ENCODE data around the gene SPG11. TPM values are rescaled to one million over a fixed set of nuclear protein-coding genes. Genes with fewer than 3 reads are reported as not detected.
"Not testable (repeated sequence)": the region's sequence is repeated elsewhere in the genome, so short reads cannot be mapped to it uniquely, and the experiment has no call there.

SPG11 gene
- polyA plus RNA-seq, 3 donors = 70.8 to 71.2 (median 71.1) TPM

DNA sequence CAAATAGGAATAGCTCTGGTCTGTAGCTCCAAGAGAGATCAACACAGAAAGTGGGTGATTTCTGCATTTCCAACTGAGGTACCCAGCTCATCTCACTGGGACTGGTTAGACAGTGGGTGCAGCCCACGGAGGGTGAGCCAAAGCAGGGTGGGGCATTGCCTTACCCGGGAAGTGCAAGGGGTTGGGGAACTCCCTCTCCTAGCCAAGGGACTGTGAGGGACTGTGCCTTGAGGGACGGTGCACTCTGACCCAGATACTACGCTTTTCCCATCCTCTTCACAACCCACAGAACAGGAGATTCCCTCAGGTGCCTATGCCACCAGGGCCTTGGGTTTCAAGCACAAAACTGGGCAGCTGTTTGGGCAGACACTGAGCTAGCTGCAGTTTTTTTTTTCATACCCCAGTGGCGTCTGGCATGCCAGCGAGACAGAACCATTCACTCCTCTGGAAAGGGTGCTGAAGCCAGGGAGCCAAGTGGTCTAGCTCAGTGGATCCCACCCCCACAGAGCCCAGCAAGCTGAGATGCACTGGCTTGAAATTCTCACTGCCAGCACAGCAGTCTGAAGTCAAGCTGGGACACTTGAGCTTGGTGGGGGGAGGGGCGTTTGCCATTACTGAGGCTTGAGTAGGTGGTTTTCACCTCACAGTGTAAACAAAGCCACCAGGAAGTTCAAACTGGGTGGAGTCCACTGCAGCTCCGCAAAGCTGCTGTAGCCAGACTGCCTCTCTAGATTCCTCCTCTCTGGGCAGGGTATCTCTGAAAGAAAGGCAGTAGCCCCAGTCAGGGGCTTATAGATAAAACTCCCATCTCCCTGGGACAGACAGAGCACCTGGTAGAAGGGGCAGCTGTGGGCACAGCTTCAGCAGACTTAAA, 19.6 kb upstream of the SPG11 start:
- DNase-seq (ENCODE audit: low read depth in 3 of 3, low spot score in 2 of 3) = not testable (repeated sequence)

DNA sequence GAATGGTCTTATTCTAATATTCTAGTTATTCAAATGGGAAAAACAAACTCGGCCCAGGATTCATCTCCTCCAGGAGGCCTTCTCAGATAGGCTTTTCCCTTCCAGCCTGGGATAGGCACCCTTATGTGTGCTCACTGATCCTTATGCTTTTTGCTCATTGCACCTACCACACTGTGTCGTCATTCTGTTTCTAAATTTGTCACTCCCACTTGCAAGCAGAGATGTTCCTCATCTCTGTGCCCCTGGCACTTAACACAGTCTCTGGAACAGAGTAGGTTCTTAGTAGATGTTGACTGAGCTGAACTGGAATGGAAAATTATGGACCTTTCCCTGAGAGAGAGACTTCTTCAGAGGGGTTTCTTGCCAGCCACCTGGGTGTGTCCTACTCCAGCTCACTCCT, 18.7 kb upstream of the SPG11 start:
- no peak for DNase-seq (ENCODE audit: low read depth in 3 of 3, low spot score in 2 of 3)

DNA sequence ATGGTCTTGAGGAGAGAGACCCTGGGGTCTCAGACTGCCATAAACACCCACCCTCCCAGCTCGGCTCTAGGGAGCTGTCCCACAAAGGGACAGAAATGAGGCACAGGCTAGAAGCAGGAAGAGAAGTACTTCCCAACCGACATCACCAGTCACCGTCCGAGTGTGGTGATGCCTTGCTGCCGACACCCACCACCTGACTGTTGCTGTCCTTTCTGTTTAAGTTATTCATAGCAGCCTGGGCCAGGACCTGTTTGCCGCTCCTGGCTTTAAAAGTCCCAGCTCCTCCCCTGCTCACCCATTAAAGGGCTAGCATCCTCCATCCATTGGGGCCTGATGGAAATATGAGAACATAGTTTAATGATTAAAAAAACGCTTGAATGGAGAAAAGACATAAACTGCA, 13.2 kb upstream of the SPG11 start:
- DNase-seq (ENCODE audit: low read depth in 3 of 3, low spot score in 2 of 3) = no peak

DNA sequence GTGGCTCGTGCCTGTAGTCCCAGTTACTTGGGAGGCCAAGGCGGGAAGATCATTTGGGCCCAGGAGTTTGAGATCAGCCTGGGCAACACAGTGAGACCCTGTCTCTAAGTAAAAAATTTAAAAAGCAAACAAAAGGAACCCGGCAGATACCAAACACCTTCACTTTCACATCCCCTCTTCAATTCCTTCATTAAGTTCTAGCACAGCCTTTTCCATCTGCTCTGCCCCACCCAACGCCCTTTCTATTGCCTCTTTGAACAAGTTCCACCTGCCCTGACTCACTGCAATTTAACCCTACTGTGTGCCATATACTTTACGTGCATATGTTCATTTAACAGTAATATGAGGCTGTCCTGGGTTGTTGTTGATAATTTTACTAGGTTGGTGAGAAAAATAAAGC, 12.4 kb upstream of the SPG11 start:
- no peak for DNase-seq (ENCODE audit: low read depth in 3 of 3, low spot score in 2 of 3)

DNA sequence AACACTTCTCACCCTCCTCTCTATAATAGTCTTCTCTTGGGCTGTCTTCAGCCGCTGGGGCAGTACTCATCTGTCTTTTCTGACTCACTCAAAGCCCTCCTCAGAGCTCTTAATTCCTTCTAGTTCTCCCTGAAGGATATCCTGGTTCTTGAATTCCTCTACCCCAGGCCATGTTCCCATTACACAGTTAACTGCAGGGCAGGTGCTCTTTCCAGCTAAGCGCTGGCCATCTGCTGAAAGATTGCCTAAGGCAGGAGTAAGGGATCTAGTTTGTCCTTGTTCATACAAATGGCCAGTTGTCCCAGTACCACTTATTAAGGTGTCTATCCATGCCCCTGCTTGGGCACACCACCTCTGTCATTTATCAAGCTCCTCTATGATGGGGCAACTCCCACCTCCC, 10.2 kb upstream of the SPG11 start:
- no peak for DNase-seq (ENCODE audit: low read depth in 3 of 3, low spot score in 2 of 3)

DNA sequence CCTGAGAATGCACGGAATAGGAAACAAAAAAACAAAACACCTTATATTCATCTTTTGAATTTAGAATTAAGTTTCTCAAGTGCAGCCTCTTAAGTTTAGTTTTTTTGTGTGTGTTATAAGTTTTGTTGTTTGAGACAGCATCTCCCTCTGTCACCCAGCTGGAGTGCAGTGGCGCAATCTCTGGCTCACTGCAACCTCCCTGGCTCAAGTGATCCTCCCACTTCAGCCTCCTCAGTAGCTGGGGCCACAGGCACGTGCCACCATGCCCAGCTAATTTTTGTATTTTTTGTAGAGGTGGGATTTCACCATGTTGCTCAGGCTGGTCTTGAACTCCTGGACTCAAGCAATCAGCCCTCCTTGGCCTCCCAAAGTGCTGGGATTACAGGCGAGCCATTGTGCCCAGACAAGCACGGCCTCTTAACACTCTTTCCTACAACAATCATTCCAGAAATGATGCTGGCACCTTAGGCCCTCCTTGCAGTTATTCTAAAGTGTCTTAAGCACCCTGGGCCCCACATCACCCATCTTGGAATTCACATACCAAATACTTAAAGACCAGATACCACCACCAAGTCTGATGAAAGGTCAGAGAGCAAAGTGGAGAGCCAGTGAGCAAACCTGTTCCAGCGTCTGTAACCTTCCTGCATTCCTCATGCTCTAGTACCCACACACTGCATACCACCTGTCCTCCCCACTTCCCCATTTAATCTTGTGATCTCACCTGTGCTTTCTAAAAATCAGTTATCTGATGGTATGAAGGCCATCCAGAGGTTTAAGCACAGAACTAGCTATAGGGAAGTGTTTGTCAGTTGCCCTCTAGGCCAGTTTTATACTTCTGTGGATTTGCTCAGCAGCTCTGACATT, 6.9 kb upstream of the SPG11 start:
- DNase-seq (ENCODE audit: low read depth in 3 of 3, low spot score in 2 of 3) = no peak

DNA sequence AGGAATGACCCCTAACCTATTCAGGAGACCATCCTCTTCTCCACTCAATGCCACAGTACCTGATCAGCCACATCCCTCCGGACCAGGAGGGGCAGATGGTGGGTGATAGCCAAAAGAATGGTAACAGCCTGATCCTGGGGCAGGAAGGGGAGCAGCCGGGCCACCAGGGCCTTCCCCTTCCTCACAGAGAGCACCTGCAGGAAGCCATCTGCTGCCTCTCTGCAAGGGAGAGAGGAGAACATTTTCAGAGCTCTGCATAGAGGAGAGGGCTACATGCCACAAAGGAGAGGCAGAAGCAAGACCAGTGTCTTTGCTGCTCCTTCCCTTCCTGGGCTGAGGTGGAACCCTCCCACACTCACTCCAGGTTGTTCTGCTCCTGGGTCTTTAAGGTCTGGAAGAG, 5.5 kb upstream of the SPG11 start:
- DNase-seq (ENCODE audit: low read depth in 3 of 3, low spot score in 2 of 3) = no peak

DNA sequence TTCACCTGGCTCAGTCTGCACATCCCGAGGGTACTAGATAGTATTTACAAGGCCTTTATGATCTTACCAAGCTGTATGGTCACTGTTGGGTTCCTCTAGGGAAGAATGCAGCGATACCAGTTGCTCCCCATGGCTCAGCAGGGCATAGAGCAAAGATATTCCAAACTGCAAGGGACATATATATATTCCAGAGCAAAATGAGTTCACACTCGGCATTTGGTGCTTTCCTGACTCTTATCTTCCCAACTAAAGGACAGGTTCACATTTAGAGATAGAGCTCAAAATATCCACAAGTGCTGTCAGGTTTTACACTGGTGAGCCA, 3.5 kb upstream of the SPG11 start:
- DNase-seq (ENCODE audit: low read depth in 3 of 3, low spot score in 2 of 3) = no peak

DNA sequence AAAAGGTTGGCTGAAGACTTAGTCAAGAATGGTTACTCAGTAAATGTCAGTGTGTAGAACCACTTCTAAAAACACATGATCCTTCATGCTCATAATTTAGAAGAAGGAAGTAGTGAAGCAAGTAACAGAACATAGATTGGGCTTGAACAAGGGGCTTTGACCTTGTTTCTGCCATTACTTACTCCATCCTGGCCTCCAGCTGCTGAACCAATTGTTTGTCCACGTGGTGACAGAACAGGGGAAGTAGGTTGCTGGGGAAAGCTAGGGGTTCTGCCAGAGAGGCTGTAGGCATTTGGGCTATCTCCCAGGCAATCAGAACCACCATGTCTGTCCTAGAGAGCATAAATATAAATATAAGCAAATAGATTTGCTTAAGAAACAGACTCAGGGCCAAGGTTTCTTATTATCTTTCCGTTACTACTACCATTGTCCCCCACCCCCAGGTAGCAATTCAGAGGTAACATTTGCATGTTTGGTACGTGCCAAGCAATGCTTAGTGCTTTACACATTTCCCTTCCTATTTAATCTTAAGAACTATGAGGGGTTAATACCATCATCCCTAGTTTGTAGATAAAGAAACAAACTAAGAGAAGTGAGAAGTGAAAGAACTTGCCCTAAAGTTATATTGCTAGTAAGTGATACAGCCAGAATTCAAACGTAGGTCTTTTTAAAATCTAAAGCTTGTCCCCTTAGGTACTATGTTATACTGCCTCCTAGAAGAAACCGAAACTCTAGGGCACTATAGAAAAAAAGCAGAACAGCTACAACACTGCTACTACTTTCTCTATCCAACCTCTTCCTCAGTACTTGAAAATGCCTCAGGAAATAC, 3.0 kb upstream of the SPG11 start:
- no peak for DNase-seq (ENCODE audit: low read depth in 3 of 3, low spot score in 2 of 3)

DNA sequence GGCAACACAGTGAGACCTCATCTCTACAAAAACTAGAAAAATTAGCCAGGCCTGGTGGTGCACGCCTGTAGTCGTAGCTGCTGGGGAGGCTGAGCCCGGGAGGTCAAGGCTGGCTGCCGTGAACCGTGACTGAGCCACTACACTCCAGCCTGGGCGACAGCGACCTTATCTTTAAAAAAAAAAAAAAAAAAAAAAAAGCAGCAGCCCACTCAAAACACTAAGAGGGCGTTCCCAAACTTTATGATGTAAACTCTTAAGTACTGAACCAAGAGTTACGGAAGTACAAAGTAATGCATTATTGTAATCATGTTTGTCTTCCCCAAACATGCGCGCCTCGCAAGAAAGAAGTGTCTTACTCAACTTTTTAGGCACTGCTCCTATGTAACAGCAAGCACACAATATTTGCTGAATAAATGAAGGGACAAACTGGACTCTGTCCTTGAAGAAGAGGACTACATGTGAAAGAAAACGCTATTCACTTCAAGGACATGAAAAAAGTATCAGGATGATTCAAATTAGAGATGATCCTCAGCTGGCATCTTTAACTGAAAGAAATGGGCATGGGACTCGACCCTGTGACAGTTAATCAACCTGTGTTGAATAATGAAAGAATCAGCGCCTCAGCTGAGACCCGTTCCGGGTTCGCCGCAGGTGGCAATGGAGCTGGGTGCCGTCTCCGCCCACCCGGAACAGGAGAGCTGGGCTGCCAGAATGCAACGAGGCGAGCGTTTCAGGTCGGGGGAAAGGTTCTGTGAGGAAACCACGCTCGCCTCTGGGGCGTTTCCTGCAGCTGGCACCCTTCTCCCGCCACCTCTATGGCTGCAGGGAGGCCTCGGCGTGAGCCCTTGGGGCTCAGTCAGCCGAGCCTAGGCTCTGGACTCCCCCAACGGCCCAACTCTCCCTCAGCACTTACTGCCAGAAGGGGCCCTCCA, 718 bp downstream of the SPG11 start:
- DNase-seq (ENCODE audit: low read depth in 3 of 3, low spot score in 2 of 3) = peak in 2 of 3 donors; percentile 33 to 53

DNA sequence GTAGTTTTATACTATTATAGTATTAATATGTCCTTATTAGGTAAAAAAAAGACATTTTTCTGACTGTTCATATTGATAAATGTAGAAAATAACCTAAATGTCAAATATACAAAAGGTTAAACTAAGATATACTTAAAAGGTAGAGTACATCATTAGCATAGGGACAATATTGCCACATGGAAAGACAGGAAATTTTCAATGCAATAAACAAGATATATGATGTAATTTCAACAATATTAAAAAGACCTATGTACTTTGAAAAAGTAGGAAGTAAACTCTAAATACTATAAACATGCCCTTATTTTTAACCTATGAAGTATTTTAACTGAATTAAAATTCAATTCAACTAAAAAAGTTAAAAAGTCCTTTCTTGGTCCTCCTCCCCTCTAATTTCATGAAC, 1.9 kb downstream of the SPG11 start:
- DNase-seq (ENCODE audit: low read depth in 3 of 3, low spot score in 2 of 3) = no peak

DNA sequence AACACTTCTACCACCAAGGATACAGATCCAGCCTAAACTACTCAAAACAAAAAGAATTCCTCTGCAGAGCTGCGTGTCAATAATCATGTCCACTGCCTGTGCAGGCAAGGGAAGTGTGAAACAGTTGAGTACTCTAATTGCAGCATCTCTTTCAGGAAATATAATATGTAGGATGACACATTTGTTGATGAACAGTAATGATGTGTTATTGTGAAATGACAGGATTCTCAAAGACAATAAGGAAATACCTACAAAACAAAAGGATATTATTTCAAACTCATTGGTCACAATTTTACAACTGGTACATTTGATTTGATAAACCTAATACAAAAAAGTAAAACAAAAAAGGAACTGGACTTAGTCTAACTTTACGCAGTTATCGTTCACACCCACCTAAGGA, 4.4 kb downstream of the SPG11 start:
- DNase-seq (ENCODE audit: low read depth in 3 of 3, low spot score in 2 of 3) = no peak

DNA sequence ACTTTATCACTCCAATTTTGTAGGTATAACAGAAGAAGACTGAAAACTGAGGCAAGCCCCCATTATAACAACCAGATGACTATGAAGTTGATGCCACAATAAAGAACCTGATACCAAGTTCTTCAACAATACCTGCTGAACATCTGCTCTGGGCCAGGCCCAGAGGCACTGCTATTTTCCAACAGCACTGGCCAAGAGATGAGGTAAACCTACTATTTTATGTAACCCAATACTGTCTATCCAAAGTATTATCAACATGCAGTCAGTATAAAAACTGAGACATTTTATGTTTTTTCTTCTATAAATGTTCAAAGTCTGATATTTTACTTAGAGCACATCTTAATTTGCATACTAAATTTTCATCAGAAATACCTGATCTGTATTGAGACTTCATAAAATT, 6.1 kb downstream of the SPG11 start:
- no peak for DNase-seq (ENCODE audit: low read depth in 3 of 3, low spot score in 2 of 3)

DNA sequence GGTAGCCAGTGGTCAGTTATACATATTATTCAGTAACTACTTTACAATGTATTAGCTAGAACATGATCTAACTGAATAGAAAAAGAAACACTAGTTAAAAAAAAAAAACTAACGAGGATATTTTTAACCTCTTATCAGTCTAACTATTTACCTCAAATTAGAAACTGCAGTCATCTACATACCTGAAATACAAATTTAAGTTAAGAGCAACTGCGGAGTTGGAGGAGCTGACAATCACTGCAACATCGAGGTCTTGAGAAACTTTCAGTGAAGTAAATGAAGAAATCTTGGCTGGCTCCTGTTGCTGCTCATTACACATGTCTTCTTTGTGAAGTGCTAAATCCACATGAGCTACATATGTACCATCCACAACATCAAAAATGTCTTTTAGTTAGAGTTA, 6.5 kb downstream of the SPG11 start:
- DNase-seq (ENCODE audit: low read depth in 3 of 3, low spot score in 2 of 3) = no peak

DNA sequence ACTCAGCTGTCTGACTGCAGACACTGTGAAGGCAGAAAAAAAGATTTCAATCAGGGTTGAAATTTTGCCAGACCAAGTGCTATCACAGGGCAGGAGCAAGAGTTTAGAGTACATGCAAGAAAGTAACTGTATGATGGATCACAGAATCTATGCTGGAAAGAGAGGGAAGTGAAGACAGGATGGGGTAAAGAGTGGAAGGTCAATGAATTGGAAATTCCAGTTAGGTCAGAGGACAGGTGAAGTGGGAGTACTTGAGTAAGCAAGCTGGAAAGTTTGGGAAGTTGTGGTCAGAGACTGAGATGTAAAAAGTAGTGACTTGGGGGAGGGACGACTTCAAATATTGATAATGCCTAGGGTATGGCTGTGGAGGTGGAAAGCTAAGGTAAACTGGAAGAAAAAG, 7.2 kb downstream of the SPG11 start:
- no peak for DNase-seq (ENCODE audit: low read depth in 3 of 3, low spot score in 2 of 3)

DNA sequence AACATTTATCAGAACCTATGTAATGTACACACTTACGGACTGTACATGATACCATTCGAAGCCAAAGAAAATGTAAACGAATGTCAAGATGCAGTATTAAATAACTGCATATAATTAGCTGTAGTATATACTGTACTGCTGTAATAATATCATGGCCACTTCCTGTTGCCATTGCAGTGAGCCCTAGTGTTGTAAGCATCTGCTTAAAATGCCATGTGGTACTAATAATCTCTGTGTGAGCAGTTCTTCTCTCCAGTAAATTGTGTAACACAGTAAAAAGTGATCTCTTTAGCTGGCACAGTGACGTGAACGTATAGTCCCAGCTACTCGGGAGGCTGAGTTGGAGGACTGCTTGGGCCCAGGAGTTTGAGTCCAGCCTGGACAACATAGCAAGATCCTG, 8.6 kb downstream of the SPG11 start:
- DNase-seq (ENCODE audit: low read depth in 3 of 3, low spot score in 2 of 3) = no peak

DNA sequence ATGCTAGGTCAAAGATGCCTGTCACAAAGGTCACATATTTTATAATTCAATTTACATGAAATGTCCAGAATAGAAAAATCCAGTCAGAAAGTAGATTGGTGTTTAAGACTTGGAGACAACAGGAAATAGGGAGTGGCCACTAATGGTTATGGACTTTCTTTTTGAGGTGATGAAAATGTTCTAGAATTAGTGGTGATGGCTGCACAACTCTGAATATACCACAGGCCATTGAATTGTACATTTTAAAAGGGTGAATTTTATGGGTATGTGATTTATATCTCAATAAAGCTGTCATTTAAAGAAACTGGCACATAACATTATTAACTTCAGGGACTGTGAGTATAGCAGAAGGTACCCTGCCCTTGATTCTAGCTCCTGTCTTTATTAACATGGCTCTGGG, 15.8 kb downstream of the SPG11 start:
- DNase-seq (ENCODE audit: low read depth in 3 of 3, low spot score in 2 of 3) = no peak

DNA sequence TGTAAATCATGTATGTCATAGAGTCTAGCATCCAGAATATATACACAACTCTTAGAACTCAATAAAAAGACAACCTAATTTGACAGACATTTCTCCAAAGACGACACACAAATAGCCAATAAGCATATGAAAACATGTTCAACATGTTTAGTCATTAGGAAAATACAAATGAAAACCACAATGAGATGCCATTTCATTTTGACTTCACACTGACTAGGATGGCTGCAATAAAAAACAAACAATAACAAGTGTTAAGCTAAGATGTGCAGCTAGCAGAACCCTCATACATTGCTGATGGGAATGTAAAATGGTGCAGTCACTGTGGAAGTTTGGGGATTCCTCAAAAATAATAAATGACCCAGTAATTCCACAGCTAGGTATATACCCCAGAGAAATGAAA, 16.4 kb downstream of the SPG11 start:
- DNase-seq (ENCODE audit: low read depth in 3 of 3, low spot score in 2 of 3) = no peak

DNA sequence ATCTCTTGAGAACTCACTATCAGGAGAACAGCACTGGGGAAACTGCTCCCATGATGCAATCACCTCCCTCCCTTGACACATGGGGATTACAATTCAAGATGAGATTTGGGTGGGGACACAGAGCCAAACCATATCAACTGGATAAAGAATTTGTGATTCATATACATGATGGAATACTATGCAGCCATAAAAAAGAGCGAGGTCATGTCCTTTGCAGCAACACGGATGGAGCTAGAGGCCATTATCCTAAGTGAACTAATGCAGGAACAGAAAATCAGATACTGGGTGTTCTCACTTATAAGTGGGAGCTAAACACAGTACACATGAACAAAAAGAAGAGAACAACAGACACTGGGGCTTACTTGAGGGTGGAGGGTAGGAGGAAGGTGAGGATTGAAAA, 17.0 kb downstream of the SPG11 start:
- DNase-seq (ENCODE audit: low read depth in 3 of 3, low spot score in 2 of 3) = no peak

DNA sequence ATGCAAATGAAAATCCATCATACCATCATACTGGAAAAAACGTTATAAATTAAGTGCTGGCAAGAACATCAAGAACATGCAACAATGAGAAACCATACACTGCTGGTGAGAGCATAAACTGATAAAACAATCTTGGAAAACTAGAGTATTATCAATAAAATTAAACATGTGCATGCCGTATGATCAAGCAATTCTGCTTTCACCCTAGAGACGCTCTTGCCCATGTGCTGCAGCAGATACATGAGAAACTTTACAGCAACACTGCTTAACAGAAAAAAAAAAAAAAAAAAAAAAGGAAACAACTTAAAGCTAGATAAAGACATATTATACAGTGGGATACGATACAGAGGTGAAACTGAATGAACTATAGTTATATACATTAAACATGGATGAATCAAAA, 21.8 kb downstream of the SPG11 start:
- DNase-seq (ENCODE audit: low read depth in 3 of 3, low spot score in 2 of 3) = no peak
